HL-60 (cell line): ENCODE results near the gene OPTC.

ENCODE experiments used
- DNase-seq, 2 experiments: peaks; one replicate each; pipeline ENCODE4 v3.0.0-alpha.2; 2010 to 2020; ENCODE audit warnings: low read depth in 1 of 2, low spot score in 1 of 2
- H3K27ac ChIP-seq: fragments of 250-450 bp; sonication (Bioruptor Pico); replicated peaks from 2 replicates; pipeline ENCODE4 v1.5.1; 2020; ENCODE audit warnings: mild to moderate bottlenecking, moderate library complexity
- H3K27me3 ChIP-seq: fragments of 250-450 bp; sonication (Bioruptor Pico); 2 replicates; pipeline ENCODE4 v1.5.1; 2021; ENCODE audit warnings: mild to moderate bottlenecking, moderate library complexity; ENCODE audit not compliant: insufficient read depth, poor library complexity, severe bottlenecking
- H3K4me3 ChIP-seq: replicated peaks from 2 replicates; pipeline ENCODE4 v1.5.1; 2011; ENCODE audit warnings: mild to moderate bottlenecking, control low read depth, low read length; ENCODE audit not compliant: insufficient read depth
- GABPA ChIP-seq: IDR thresholded peaks from 2 replicates; pipeline ENCODE4 v1.6.1; 2012; ENCODE audit warnings: low read depth
- POLR2AphosphoS5 ChIP-seq: IDR thresholded peaks from 2 replicates; pipeline ENCODE4 v1.6.1; 2012; ENCODE audit warnings: low read depth
- SPI1 ChIP-seq: IDR thresholded peaks from 2 replicates; pipeline ENCODE4 v1.6.1; 2012; ENCODE audit warnings: low read depth, mild to moderate bottlenecking, borderline replicate concordance
- TF ChIP-seq, protein P1 (sequence below): IDR thresholded peaks from 2 replicates; pipeline ENCODE4 v1.6.1; 2012; ENCODE audit warnings: low read depth; ENCODE audit not compliant: insufficient replicate concordance
- TF ChIP-seq, protein P2 (sequence below): IDR thresholded peaks from one replicate; pipeline ENCODE4 v1.5.1; 2011; ENCODE audit warnings: low read length, control low read depth, inconsistent platforms; ENCODE audit not compliant: insufficient read depth

OPTC gene

DNA sequence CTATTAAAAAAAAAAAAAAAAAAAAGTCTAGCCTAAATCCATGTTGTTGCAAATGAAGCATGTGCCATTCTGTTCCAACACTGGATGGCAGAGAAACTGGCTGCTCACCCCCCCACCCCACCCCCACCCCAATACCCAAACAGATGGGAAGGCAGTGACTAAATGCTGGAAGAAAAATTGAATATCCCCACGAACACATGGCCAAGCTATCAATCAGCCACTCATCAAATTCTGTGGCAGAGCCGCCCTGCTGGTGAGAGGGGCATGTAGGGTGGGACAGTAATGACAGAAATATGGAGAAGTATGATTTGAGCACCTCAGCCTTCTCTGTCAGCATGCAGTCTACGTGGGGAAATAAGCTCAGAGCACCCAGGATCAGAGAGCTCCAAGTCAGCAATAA lies 34.1 kb downstream of the OPTC start:
- H3K27ac ChIP-seq: no peak overlapping the region
- no peak overlapping the region for H3K4me3 ChIP-seq
- TF ChIP-seq, protein P1, sequence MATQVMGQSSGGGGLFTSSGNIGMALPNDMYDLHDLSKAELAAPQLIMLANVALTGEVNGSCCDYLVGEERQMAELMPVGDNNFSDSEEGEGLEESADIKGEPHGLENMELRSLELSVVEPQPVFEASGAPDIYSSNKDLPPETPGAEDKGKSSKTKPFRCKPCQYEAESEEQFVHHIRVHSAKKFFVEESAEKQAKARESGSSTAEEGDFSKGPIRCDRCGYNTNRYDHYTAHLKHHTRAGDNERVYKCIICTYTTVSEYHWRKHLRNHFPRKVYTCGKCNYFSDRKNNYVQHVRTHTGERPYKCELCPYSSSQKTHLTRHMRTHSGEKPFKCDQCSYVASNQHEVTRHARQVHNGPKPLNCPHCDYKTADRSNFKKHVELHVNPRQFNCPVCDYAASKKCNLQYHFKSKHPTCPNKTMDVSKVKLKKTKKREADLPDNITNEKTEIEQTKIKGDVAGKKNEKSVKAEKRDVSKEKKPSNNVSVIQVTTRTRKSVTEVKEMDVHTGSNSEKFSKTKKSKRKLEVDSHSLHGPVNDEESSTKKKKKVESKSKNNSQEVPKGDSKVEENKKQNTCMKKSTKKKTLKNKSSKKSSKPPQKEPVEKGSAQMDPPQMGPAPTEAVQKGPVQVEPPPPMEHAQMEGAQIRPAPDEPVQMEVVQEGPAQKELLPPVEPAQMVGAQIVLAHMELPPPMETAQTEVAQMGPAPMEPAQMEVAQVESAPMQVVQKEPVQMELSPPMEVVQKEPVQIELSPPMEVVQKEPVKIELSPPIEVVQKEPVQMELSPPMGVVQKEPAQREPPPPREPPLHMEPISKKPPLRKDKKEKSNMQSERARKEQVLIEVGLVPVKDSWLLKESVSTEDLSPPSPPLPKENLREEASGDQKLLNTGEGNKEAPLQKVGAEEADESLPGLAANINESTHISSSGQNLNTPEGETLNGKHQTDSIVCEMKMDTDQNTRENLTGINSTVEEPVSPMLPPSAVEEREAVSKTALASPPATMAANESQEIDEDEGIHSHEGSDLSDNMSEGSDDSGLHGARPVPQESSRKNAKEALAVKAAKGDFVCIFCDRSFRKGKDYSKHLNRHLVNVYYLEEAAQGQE: no peak
- TF ChIP-seq, protein P2, sequence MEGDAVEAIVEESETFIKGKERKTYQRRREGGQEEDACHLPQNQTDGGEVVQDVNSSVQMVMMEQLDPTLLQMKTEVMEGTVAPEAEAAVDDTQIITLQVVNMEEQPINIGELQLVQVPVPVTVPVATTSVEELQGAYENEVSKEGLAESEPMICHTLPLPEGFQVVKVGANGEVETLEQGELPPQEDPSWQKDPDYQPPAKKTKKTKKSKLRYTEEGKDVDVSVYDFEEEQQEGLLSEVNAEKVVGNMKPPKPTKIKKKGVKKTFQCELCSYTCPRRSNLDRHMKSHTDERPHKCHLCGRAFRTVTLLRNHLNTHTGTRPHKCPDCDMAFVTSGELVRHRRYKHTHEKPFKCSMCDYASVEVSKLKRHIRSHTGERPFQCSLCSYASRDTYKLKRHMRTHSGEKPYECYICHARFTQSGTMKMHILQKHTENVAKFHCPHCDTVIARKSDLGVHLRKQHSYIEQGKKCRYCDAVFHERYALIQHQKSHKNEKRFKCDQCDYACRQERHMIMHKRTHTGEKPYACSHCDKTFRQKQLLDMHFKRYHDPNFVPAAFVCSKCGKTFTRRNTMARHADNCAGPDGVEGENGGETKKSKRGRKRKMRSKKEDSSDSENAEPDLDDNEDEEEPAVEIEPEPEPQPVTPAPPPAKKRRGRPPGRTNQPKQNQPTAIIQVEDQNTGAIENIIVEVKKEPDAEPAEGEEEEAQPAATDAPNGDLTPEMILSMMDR: no peak
- TF ChIP-seq SPI1 (no peak), GABPA (no peak), POLR2AphosphoS5 (no peak)
- DNase-seq: no peak
- no peaks in the 10 kb centered on the region for H3K27me3 ChIP-seq

DNA sequence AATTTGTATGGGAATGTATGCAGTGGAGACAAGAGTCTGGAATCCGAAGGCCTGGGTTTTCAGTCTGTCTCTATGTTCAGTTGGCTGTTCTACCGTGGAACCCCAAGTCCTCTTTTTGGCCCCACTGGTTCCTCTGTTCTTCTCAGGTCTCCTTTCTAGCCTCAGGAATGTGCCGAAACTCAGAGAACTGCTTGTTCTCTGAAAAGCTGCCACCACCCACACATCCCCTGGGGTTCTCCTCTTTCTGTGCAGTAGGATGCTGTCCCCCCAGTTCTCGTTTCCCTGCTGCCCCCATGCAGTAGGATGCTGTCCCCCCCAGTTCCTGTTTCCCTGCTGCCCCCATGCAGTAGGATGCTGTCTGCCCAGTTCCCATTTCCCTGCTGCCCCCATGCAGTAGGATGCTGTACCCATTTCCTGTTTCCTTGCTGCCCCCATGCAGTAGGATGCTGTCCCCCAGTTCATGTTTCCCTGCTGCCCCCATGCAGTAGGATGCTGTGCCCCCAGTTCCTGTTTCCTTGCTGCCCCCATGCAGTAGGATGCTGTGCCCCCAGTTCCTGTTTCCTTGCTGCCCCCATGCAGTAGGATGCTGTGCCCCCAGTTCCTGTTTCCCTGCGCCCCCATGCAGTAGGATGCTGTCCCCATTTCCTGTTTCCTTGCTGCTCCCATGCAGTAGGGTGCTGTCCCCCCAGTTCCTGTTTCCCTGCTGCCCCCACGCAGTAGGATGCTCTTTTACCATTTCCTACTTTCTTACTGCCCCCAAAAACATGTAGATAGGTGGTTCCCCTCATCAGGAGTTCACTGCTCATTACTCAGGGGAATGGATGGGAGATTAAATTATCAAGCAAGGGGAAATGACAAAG lies 35.3 kb downstream of the OPTC start:
- TF ChIP-seq, protein P2: no peak
- peak; percentile 64 for TF ChIP-seq SPI1
- no peak for TF ChIP-seq POLR2AphosphoS5
- Histone ChIP-seq H3K27me3 (no peaks in the 10 kb centered on the region), H3K27ac (no peak overlapping the region), H3K4me3 (no peak overlapping the region)
- no peak for DNase-seq

DNA sequence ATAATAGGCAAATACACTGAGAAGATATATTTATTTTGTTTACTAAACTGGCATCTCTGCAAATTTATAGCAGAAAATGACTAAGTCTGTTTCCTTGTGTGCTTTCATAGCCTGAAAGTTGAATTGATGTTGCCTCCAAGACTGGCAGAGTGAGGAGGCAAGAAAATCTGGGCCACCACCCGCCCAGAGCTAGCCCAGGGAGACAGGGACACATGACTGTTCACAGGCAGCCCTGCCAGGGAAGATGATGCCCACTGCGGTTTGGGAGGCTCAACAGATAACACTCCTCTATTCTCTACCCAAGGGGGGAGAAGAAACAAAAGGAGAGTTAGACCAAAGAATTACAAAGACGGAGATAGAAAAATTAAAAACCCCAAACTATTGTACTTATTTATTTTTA lies 37.1 kb downstream of the OPTC start:
- no peak overlapping the region for H3K4me3 ChIP-seq
- TF ChIP-seq, protein P1: no peak
- TF ChIP-seq, protein P2: no peak
- TF ChIP-seq POLR2AphosphoS5 (no peak), GABPA (no peak), SPI1 (no peak)
- no peak for DNase-seq
- H3K27me3 ChIP-seq: no peaks in the 10 kb centered on the region
- H3K27ac ChIP-seq: no peak overlapping the region
